HepG2 (cell line): ENCODE data around the gene NTMT1. TPM values are rescaled to one million over a fixed set of nuclear protein-coding genes. Genes with fewer than 3 reads are reported as not detected.

Experiments used
- AHR ChIP-seq: IDR thresholded peaks from 2 replicates; pipeline ENCODE4 v1.6.1; 2018; ENCODE audit warnings: missing genetic modification reagents, missing compliant biosample characterization
- BCL6 ChIP-seq: IDR thresholded peaks from 2 replicates; pipeline ENCODE4 v1.6.1; 2016; ENCODE audit warnings: missing genetic modification reagents, missing compliant biosample characterization
- CBX1 ChIP-seq: IDR thresholded peaks from one replicate; pipeline ENCODE4 v1.6.1; 2016; ENCODE audit warnings: antibody characterized with exemption, low read depth
- FOXK2 ChIP-seq: fragments of 450-650 bp; IDR thresholded peaks from 2 replicates; pipeline ENCODE4 v1.6.1; 2016
- GATA4 ChIP-seq: sonication (generic); IDR thresholded peaks from 2 replicates; pipeline ENCODE4 v1.6.1; 2016; ENCODE audit warnings: antibody characterized with exemption, low read depth, borderline replicate concordance
- HOXA5 ChIP-seq: sonication (generic); formaldehyde crosslinking; IDR thresholded peaks from 2 replicates; pipeline ENCODE4 v1.4.0; 2020; ENCODE audit warnings: missing genetic modification reagents
- JARID2 ChIP-seq: sonication (generic); formaldehyde crosslinking; IDR thresholded peaks from 2 replicates; pipeline ENCODE4 v1.8.1; 2023; ENCODE audit warnings: missing genetic modification reagents, inconsistent platforms; ENCODE audit not compliant: insufficient replicate concordance
- KDM5B ChIP-seq: sonication (generic); formaldehyde crosslinking; IDR thresholded peaks from 2 replicates; pipeline ENCODE4 v1.4.0; 2020; ENCODE audit warnings: missing genetic modification reagents, mild to moderate bottlenecking, borderline replicate concordance
- NKX3-1 ChIP-seq: sonication (generic); formaldehyde crosslinking; IDR thresholded peaks from 2 replicates; pipeline ENCODE4 v1.5.0; 2020; ENCODE audit warnings: missing genetic modification reagents
- PRMT3 ChIP-seq: sonication (generic); formaldehyde crosslinking; IDR thresholded peaks from 2 replicates; pipeline ENCODE4 v1.8.1; 2022; ENCODE audit warnings: low read depth, mild to moderate bottlenecking, moderate library complexity, missing genetic modification reagents, borderline replicate concordance
- PTBP1 ChIP-seq: fragments of 200-400 bp; formaldehyde crosslinking; IDR thresholded peaks from 2 replicates; pipeline ENCODE4 v1.6.1; 2018; ENCODE audit warnings: low read length, low read depth; ENCODE audit not compliant: poor library complexity, severe bottlenecking
- RCOR2 ChIP-seq: IDR thresholded peaks from 2 replicates; pipeline ENCODE4 v1.6.1; 2016; ENCODE audit warnings: missing biosample characterization, missing genetic modification reagents
- RFXAP ChIP-seq: sonication (generic); formaldehyde crosslinking; IDR thresholded peaks from 2 replicates; pipeline ENCODE4 v1.4.0; 2020; ENCODE audit warnings: missing genetic modification reagents, borderline replicate concordance
- SMAD9 ChIP-seq: sonication (generic); formaldehyde crosslinking; IDR thresholded peaks from 2 replicates; pipeline ENCODE4 v1.5.1; 2020; ENCODE audit warnings: mild to moderate bottlenecking, missing genetic modification reagents
- SP140L ChIP-seq: sonication (generic); formaldehyde crosslinking; IDR thresholded peaks from 2 replicates; pipeline ENCODE4 v1.4.0; 2020; ENCODE audit warnings: missing genetic modification reagents, borderline replicate concordance
- ZFP62 ChIP-seq: sonication (generic); formaldehyde crosslinking; IDR thresholded peaks from 2 replicates; pipeline ENCODE4 v1.4.0; 2020; ENCODE audit warnings: missing genetic modification reagents
- ZMAT3 ChIP-seq: sonication (generic); formaldehyde crosslinking; conservative IDR thresholded peaks from 2 replicates; pipeline ENCODE4 v1.7.0; 2021; ENCODE audit warnings: missing genetic modification reagents
- ZNF143 ChIP-seq: sonication (generic); formaldehyde crosslinking; IDR thresholded peaks from 2 replicates; pipeline ENCODE4 v1.4.0; 2020; ENCODE audit warnings: missing genetic modification reagents
- ZNF251 ChIP-seq: sonication (generic); formaldehyde crosslinking; IDR thresholded peaks from 2 replicates; pipeline ENCODE4 v1.9.0; 2021; ENCODE audit warnings: mild to moderate bottlenecking, missing genetic modification reagents
- ZNF3 ChIP-seq: IDR thresholded peaks from 2 replicates; pipeline ENCODE4 v1.7.0; 2017; ENCODE audit warnings: inconsistent platforms
- ZNF563 ChIP-seq: sonication (generic); formaldehyde crosslinking; IDR thresholded peaks from 2 replicates; pipeline ENCODE4 v1.8.0; 2022; ENCODE audit warnings: mild to moderate bottlenecking, moderate library complexity, missing genetic modification reagents
- ZNF660 ChIP-seq: sonication (generic); formaldehyde crosslinking; IDR thresholded peaks from 2 replicates; pipeline ENCODE4 v1.5.1; 2020; ENCODE audit warnings: mild to moderate bottlenecking, low read depth, missing genetic modification reagents, borderline replicate concordance
- ZNF704 ChIP-seq: sonication (generic); formaldehyde crosslinking; IDR thresholded peaks from 2 replicates; pipeline ENCODE4 v1.8.1; 2023; ENCODE audit warnings: mild to moderate bottlenecking, inconsistent platforms, moderate library complexity, missing genetic modification reagents, borderline replicate concordance
- ZNF724P ChIP-seq: sonication (generic); formaldehyde crosslinking; IDR thresholded peaks from 2 replicates; pipeline ENCODE4 v1.8.0; 2022; ENCODE audit warnings: missing genetic modification reagents, borderline replicate concordance
- ZSCAN20 ChIP-seq: sonication (generic); formaldehyde crosslinking; IDR thresholded peaks from 2 replicates; pipeline ENCODE4 v1.4.0; 2020; ENCODE audit warnings: missing genetic modification reagents, mild to moderate bottlenecking, borderline replicate concordance
- polyA plus RNA-seq, 8 experiments: library from polyadenylated mRNA; depleted of rRNA in 3 of 8; stranded (reverse) in 7 of 8; unstranded in 1 of 8; fragments of >200 nt; fragmentation: Illumina TruSeq in 4 of 8; extraction: Trizol in 4 of 8; gene quantifications; 2 replicates each; pipeline versions ENCODE4 v1.2.1 to v1.2.3, GENCODE V29; 2011 to 2016; ENCODE audit warnings: low read depth in 4 of 8, missing spikeins in 1 of 8, mixed read lengths in 1 of 8; ENCODE audit not compliant: insufficient read depth in 1 of 8
- total RNA-seq, 5 experiments: library from RNA; depleted of rRNA; stranded (reverse); fragments of >200 nt; fragmentation: Illumina TruSeq; extraction: Trizol; gene quantifications; 2 replicates each; pipeline ENCODE4 v1.2.3, GENCODE V29; 2016; ENCODE audit warnings: low read depth in 1 of 5
- TF ChIP-seq, protein P1 (sequence below): sonication (generic); formaldehyde crosslinking; conservative IDR thresholded peaks from 2 replicates; pipeline ENCODE4 v1.8.0; 2022; ENCODE audit warnings: low read depth, missing genetic modification reagents
- TF ChIP-seq, protein P2 (sequence below): sonication (generic); formaldehyde crosslinking; IDR thresholded peaks from 2 replicates; pipeline ENCODE4 v1.5.0; 2020; ENCODE audit warnings: missing genetic modification reagents

NTMT1 gene
- total and polyA plus RNA-seq, 2 of the 13 experiments (the other 11 are each of a cell fraction or from before 2014, with no cell fraction given): 49.1 to 53.8 TPM

DNA sequence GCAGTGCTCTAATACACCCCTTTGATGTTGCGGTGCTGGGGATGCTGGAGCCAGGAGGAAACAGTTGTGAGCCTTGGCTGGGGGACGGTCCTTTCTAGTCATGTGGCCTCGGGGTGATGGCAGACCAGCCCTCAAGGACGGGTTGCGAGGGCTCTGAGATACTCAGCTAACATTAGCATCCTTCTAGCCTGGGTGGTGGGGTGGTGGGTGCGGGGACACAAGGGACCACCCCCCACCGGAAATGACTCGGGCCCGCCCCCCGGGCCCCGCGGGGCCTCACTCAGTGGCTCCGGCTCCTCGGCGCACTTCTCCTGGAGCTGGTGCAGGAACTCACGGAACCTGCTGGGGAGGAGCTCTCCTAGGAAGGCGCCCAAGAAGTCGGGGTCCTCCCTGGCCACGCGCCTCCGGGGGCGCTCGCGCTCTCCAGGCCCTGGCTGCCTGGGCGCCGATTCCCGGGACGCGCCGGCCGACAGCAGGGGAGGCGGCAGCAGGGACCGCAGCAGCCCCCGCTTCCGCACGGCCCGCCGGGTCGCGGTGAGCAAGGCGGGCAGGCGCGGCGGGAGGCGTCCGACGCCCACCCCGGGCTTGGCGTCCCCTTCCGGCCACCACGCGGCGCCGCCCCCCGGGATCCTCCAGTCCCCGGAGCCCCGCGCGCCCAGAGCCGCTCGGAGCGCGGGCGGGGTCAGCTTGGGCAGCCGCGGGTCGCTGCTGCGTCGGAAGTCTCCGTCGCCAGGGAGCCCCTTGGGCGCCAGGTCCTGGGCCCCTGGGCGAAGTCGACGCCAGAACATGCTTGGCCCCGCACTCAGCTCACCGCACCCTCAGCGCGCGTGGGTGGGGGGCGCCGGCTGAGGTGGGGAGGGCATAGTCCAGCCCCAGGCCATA, 5.9 kb upstream of the NTMT1 start (continued):
- TF ChIP-seq JARID2 (no peak), SMAD9 (CRISPR knock-in tag) (no peak), ZNF251 (CRISPR knock-in tag) (no peak), ZNF563 (CRISPR knock-in tag) (peak; percentile 74), SP140L (CRISPR knock-in tag) (no peak), ZNF704 (CRISPR knock-in tag) (no peak), CBX1 (no peak), BCL6 (no peak), FOXK2 (no peak), ZFP62 (CRISPR knock-in tag) (no peak), ZNF660 (CRISPR knock-in tag) (no peak), NKX3-1 (0 out of 2 replicates have a peak, but pooled peaks have one; percentile 34), RFXAP (CRISPR knock-in tag) (0 out of 2 replicates have a peak, but pooled peaks have one; percentile 25), ZNF3 (CRISPR knock-in tag) (no peak), PRMT3 (CRISPR knock-in tag) (no peak), ZSCAN20 (no peak), HOXA5 (0 out of 2 replicates have a peak, but pooled peaks have one; percentile 2), PTBP1 (no peak), ZNF143 (no peak), ZNF724P (CRISPR knock-in tag) (no peak), ZMAT3 (CRISPR knock-in tag) (no peak), RCOR2 (CRISPR knock-in tag) (no peak), GATA4 (no peak), AHR (CRISPR knock-in tag) (no peak), KDM5B (CRISPR knock-in tag) (peak; percentile 50; the same call in 1 of the 2 replicates)
- TF ChIP-seq, protein P1, sequence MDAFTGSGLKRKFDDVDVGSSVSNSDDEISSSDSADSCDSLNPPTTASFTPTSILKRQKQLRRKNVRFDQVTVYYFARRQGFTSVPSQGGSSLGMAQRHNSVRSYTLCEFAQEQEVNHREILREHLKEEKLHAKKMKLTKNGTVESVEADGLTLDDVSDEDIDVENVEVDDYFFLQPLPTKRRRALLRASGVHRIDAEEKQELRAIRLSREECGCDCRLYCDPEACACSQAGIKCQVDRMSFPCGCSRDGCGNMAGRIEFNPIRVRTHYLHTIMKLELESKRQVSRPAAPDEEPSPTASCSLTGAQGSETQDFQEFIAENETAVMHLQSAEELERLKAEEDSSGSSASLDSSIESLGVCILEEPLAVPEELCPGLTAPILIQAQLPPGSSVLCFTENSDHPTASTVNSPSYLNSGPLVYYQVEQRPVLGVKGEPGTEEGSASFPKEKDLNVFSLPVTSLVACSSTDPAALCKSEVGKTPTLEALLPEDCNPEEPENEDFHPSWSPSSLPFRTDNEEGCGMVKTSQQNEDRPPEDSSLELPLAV (CRISPR knock-in tag): no peak
- TF ChIP-seq, protein P2, sequence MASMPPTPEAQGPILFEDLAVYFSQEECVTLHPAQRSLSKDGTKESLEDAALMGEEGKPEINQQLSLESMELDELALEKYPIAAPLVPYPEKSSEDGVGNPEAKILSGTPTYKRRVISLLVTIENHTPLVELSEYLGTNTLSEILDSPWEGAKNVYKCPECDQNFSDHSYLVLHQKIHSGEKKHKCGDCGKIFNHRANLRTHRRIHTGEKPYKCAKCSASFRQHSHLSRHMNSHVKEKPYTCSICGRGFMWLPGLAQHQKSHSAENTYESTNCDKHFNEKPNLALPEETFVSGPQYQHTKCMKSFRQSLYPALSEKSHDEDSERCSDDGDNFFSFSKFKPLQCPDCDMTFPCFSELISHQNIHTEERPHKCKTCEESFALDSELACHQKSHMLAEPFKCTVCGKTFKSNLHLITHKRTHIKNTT (CRISPR knock-in tag): no peak
